Gastrocnemius medialis (tissue), 4 donors: ENCODE data around the gene UBA6.

ENCODE experiments used
- POLR2A ChIP-seq, 2 donors: fragments of 450-650 bp; IDR thresholded peaks; one replicate each; pipeline ENCODE4 v1.6.1; 2017; ENCODE audit warnings: antibody characterized with exemption in 2 of 2, mild to moderate bottlenecking in 2 of 2, moderate library complexity in 2 of 2
- TF ChIP-seq, protein P1 (sequence below), 5 experiments: fragments of 450-650 bp in 3 of 5; fragments of 200-600 bp in 2 of 5; sonication (generic) in 2 of 5; IDR thresholded peaks in 4 of 5; conservative IDR thresholded peaks in 1 of 5; 1 replicate in 4 of 5; 2 replicates in 1 of 5; pipeline ENCODE4 v1.5.1; 2016 to 2019; ENCODE audit warnings: antibody characterized with exemption in 5 of 5, mild to moderate bottlenecking in 3 of 5, moderate library complexity in 3 of 5

DNA sequence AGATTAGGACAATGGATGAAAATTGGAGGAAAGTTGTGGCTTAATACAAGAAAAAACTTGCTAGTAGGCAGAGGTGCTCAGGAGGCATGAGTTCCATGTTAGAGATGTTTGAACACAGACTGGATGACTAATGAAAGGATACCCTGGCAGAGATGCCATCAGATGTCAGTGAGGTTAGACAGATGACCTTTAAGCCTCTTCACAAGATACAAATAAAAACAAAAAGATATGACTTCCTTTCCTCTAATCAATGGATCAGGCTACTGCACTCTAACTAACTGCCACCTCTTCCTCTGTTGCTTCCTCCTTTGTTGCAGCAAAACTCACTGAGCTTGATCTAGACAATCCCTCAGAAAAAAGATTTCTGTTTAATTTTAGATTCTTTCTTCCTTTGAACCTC lies 127.8 kb downstream of the UBA6 start:
- no peak for TF ChIP-seq POLR2A (IDR thresholded peaks at IDR 0.05)
- TF ChIP-seq, protein P1, sequence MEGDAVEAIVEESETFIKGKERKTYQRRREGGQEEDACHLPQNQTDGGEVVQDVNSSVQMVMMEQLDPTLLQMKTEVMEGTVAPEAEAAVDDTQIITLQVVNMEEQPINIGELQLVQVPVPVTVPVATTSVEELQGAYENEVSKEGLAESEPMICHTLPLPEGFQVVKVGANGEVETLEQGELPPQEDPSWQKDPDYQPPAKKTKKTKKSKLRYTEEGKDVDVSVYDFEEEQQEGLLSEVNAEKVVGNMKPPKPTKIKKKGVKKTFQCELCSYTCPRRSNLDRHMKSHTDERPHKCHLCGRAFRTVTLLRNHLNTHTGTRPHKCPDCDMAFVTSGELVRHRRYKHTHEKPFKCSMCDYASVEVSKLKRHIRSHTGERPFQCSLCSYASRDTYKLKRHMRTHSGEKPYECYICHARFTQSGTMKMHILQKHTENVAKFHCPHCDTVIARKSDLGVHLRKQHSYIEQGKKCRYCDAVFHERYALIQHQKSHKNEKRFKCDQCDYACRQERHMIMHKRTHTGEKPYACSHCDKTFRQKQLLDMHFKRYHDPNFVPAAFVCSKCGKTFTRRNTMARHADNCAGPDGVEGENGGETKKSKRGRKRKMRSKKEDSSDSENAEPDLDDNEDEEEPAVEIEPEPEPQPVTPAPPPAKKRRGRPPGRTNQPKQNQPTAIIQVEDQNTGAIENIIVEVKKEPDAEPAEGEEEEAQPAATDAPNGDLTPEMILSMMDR (IDR thresholded peaks at IDR 0.05 in 4 of 5, conservative IDR thresholded peaks at IDR 0.05 in 1 of 5), result no peak
